GM12878 (cell line): ENCODE results near the gene AMBRA1. TPM values are rescaled to one million over a fixed set of nuclear protein-coding genes. Genes with fewer than 3 reads are reported as not detected.

Source experiments
- ATAC-seq: fragments of 200-7000 bp; cut with Tn5 transposase; 3 replicates; pipeline ENCODE4 v1.9.1; 2020; ENCODE audit warnings: mild to moderate bottlenecking, moderate library complexity
- BruUV-seq: library from RNA; stranded (reverse); fragments of 400-500 nt; replicated peaks from 2 replicates; lab custom pipeline; 2021; lab: Mats Ljungman, UMichigan
- CTCF ChIA-PET: fragments of 300-600 bp; sonication (Branson Sonifier 250); formaldehyde crosslinking; extraction: SDS; loops from one replicate; lab custom pipeline; 2021; ENCODE audit warnings: inconsistent platforms; lab: Yijun Ruan, JAX
- POLR2A ChIA-PET: fragments of 350-600 bp; formaldehyde crosslinking; extraction: SDS; loops from one replicate; lab custom pipeline; 2021; ENCODE audit warnings: inconsistent platforms; lab: Charles Lee
- RAD21 ChIA-PET: fragments of 300-600 bp; sonication (Branson Sonifier 250); formaldehyde crosslinking; loops from one replicate; lab custom pipeline; 2023; ENCODE audit warnings: antibody characterized with exemption; ENCODE audit not compliant: unreplicated experiment; lab: Charles Lee
- SMC1A ChIA-PET: fragments of 300-600 bp; sonication (Branson Sonifier 250); formaldehyde crosslinking; loops from one replicate; lab custom pipeline; 2023; ENCODE audit not compliant: unreplicated experiment, uncharacterized antibody; lab: Charles Lee
- DNase-seq: peaks from one replicate; pipeline ENCODE4 v3.0.0-alpha.2; 2011; ENCODE audit warnings: low read depth, low spot score
- FAIRE-seq: peaks from 3 replicates; lab custom pipeline; 2011; peaks lifted over from hg19 to GRCh38; lab: Jason Lieb, UNC
- H2AFZ ChIP-seq: 2 replicates; pipeline ENCODE4 v1.6.0; 2011; ENCODE audit warnings: low read depth, low read length, control low read depth; ENCODE audit not compliant: control insufficient read depth
- H3K27ac ChIP-seq: 2 replicates; pipeline ENCODE4 v1.5.1; 2011; ENCODE audit warnings: control low read depth; ENCODE audit not compliant: control insufficient read depth, insufficient read depth
- H3K27me3 ChIP-seq, 2 experiments: replicated peaks in 1 of 2; 2 replicates each; pipeline versions ENCODE4 v1.6.0 to v1.6.1; 2011; ENCODE audit warnings: low read length in 1 of 2; ENCODE audit not compliant: control insufficient read depth in 2 of 2, insufficient read depth in 2 of 2
- H3K36me3 ChIP-seq, 2 experiments: 2 replicates each; pipeline ENCODE4 v1.5.1; 2011; ENCODE audit warnings: low read length in 1 of 2; ENCODE audit not compliant: control insufficient read depth in 2 of 2, insufficient read depth in 2 of 2
- H3K4me1 ChIP-seq: 2 replicates; pipeline ENCODE4 v1.6.1; 2011; ENCODE audit warnings: mild to moderate bottlenecking, low read length, moderate library complexity, mixed read lengths; ENCODE audit not compliant: control insufficient read depth, insufficient read depth
- H3K4me2 ChIP-seq: 2 replicates; pipeline ENCODE4 v1.6.0; 2011; ENCODE audit warnings: control low read depth; ENCODE audit not compliant: control insufficient read depth, insufficient read depth
- H3K4me3 ChIP-seq: fragments of 200-600 bp; sonication (generic); 2 replicates; pipeline ENCODE4 v1.5.1; 2016
- H3K79me2 ChIP-seq: 2 replicates; pipeline ENCODE4 v1.6.0; 2011; ENCODE audit warnings: low read length; ENCODE audit not compliant: control insufficient read depth, insufficient read depth
- H3K9ac ChIP-seq: 2 replicates; pipeline ENCODE4 v1.8.0; 2011; ENCODE audit warnings: low read length, control low read depth, mixed read lengths; ENCODE audit not compliant: control insufficient read depth, insufficient read depth
- H3K9me3 ChIP-seq: replicated peaks from 3 replicates; pipeline ENCODE4 v1.5.1; 2011; ENCODE audit warnings: mild to moderate bottlenecking, low read length; ENCODE audit not compliant: control insufficient read depth, insufficient read depth
- H4K20me1 ChIP-seq: 2 replicates; pipeline ENCODE4 v1.6.0; 2011; ENCODE audit not compliant: control insufficient read depth, insufficient read depth
- BCL3 ChIP-seq: IDR thresholded peaks from 2 replicates; pipeline ENCODE4 v1.6.1; 2011; ENCODE audit warnings: borderline replicate concordance, low read depth, mild to moderate bottlenecking, moderate library complexity, low read length; ENCODE audit not compliant: insufficient read depth, poor library complexity, severe bottlenecking
- KDM1A ChIP-seq: fragments of 200-600 bp; sonication (generic); IDR thresholded peaks from 2 replicates; pipeline ENCODE4 v1.6.1; 2016; ENCODE audit warnings: borderline replicate concordance
- MEF2A ChIP-seq: IDR thresholded peaks from 2 replicates; pipeline ENCODE4 v1.6.1; 2011; ENCODE audit warnings: low read depth, mild to moderate bottlenecking, low read length, moderate library complexity; ENCODE audit not compliant: insufficient read depth
- MYC ChIP-seq: IDR thresholded peaks from 2 replicates; pipeline ENCODE4 v1.6.1; 2011; ENCODE audit warnings: mild to moderate bottlenecking, low read length, moderate library complexity, inconsistent platforms; ENCODE audit not compliant: insufficient read depth, insufficient replicate concordance, insufficient read length, severe bottlenecking
- RCOR1 ChIP-seq: conservative IDR thresholded peaks from 2 replicates; pipeline ENCODE4 v1.6.1; 2012; ENCODE audit warnings: low read depth, low read length, improper control_type of control experiment
- SREBF1 ChIP-seq: IDR thresholded peaks from 2 replicates; pipeline ENCODE4 v1.6.1; 2012; ENCODE audit warnings: mild to moderate bottlenecking, low read length
- WRNIP1 ChIP-seq: IDR thresholded peaks from 2 replicates; pipeline ENCODE4 v1.6.1; 2011; ENCODE audit warnings: low read depth, low read length, improper control_type of control experiment, borderline replicate concordance
- WGBS: methylation state at CpG from one replicate; pipeline ENCODE4 v1.1.6; 2016; ENCODE audit warnings: low lambda C conversion rate; ENCODE audit not compliant: insufficient replicate concordance, insufficient coverage; ENCODE audit errors: missing lambda C conversion rate; 5-methylcytosine and 5-hydroxymethylcytosine counted together
- in situ Hi-C: fragments of 300-500 bp; cut with MboI; formaldehyde crosslinking; loops from 9 replicates; pipeline ENCODE4 v1.14.3; 2018; ENCODE audit warnings: mixed read lengths
- intact Hi-C: fragments of 100-400 bp; cut with micrococcal nuclease; formaldehyde crosslinking; loops from one replicate; pipeline ENCODE4 v1.14.2; 2022; ENCODE audit not compliant: unreplicated experiment
- polyA plus RNA-seq, 11 experiments: library from polyadenylated mRNA; depleted of rRNA in 4 of 11; unstranded in 6 of 11; stranded (reverse) in 5 of 11; fragments of >200 nt; fragmentation: Nextera tagmentation in 4 of 11; fragmentation: Illumina TruSeq in 1 of 11; extraction: Ambion mirVana in 4 of 11; extraction: Trizol in 1 of 11; gene quantifications; 1 replicate in 1 of 11; 2 replicates in 10 of 11; pipeline versions ENCODE4 v1.2.1 to v1.2.3, GENCODE V29; 2011 to 2016; ENCODE audit warnings: inconsistent platforms in 2 of 11, missing spikeins in 2 of 11, low read depth in 1 of 11
- total RNA-seq, 4 experiments: library from RNA; depleted of rRNA in 3 of 4; stranded (reverse); fragments of >200 nt in 3 of 4; fragmentation: Illumina TruSeq in 1 of 4; extraction: Trizol in 1 of 4; gene quantifications; 2 replicates each; pipeline versions ENCODE4 v1.2.1 to v1.2.3, GENCODE V29; 2013 to 2021
- TF ChIP-seq, protein P1 (sequence below): IDR thresholded peaks from 2 replicates; pipeline ENCODE4 v1.6.1; 2012; ENCODE audit warnings: improper control_type of control experiment, low read depth, low read length; ENCODE audit not compliant: insufficient replicate concordance

AMBRA1 gene
- total and polyA plus RNA-seq, 10 of the 15 experiments (the other 5 are each of a cell fraction or from before 2014, with no cell fraction given): 0.57 to 34.3 (median 13.7) TPM

GRCh38 chr11:46404476-46405017 lies 189.3 kb downstream of the AMBRA1 start (continued):
- TF ChIP-seq, protein P1, sequence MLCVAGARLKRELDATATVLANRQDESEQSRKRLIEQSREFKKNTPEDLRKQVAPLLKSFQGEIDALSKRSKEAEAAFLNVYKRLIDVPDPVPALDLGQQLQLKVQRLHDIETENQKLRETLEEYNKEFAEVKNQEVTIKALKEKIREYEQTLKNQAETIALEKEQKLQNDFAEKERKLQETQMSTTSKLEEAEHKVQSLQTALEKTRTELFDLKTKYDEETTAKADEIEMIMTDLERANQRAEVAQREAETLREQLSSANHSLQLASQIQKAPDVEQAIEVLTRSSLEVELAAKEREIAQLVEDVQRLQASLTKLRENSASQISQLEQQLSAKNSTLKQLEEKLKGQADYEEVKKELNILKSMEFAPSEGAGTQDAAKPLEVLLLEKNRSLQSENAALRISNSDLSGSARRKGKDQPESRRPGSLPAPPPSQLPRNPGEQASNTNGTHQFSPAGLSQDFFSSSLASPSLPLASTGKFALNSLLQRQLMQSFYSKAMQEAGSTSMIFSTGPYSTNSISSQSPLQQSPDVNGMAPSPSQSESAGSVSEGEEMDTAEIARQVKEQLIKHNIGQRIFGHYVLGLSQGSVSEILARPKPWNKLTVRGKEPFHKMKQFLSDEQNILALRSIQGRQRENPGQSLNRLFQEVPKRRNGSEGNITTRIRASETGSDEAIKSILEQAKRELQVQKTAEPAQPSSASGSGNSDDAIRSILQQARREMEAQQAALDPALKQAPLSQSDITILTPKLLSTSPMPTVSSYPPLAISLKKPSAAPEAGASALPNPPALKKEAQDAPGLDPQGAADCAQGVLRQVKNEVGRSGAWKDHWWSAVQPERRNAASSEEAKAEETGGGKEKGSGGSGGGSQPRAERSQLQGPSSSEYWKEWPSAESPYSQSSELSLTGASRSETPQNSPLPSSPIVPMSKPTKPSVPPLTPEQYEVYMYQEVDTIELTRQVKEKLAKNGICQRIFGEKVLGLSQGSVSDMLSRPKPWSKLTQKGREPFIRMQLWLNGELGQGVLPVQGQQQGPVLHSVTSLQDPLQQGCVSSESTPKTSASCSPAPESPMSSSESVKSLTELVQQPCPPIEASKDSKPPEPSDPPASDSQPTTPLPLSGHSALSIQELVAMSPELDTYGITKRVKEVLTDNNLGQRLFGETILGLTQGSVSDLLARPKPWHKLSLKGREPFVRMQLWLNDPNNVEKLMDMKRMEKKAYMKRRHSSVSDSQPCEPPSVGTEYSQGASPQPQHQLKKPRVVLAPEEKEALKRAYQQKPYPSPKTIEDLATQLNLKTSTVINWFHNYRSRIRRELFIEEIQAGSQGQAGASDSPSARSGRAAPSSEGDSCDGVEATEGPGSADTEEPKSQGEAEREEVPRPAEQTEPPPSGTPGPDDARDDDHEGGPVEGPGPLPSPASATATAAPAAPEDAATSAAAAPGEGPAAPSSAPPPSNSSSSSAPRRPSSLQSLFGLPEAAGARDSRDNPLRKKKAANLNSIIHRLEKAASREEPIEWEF: no peak
- no peak for TF ChIP-seq KDM1A
- TF ChIP-seq RCOR1: no peak

GRCh38 chr11:46402957-46403902 lies 190.6 kb downstream of the AMBRA1 start:
- Histone ChIP-seq H3K9ac (no peak overlapping the region), H3K27me3 (no peaks in the 10 kb centered on the region), H2AFZ (no peak overlapping the region), H3K4me3 (no peak overlapping the region), H3K4me2 (no peak overlapping the region), H3K36me3 (peaks cover 7 to 18% of the 10 kb centered on the region in 2 experiments; a peak in 3 of 4 replicates), H3K4me1 (no peaks in the 10 kb centered on the region), H3K9me3 (no peaks in the 10 kb centered on the region), H3K79me2 (no peaks in the 10 kb centered on the region), H3K27ac (no peak overlapping the region), H4K20me1 (no peaks in the 10 kb centered on the region; the same call in 1 of the 2 replicates)
- BruUV-seq: no TSS peak
- WGBS: 98% methylated on average over 6 of the region's 6 CpGs
- FAIRE-seq (no peak), ATAC-seq (no peak), DNase-seq (no peak)
- intact Hi-C loops (no loop called here), in situ Hi-C loops (no loop called here)
- ChIA-PET RAD21 (interaction anchor here (1.4 kb wide), 1 partner anchor 87 kb away, joined by 3 read pairs; no protein-coding TSS in a partner anchor), SMC1A (interaction anchor here (1.1 kb wide), 2 partner anchors 73 to 129 kb away, joined by 3 read pairs; no protein-coding TSS in a partner anchor), POLR2A (no interaction called here), CTCF (interaction anchor here (0.6 to 2.4 kb wide), 2 partner anchors 14 to 135 kb away, joined by 4 to 13 read pairs; no protein-coding TSS in a partner anchor)
- TF ChIP-seq BCL3: no peak
- no peak for TF ChIP-seq SREBF1
- TF ChIP-seq MEF2A: no peak
- TF ChIP-seq WRNIP1: no peak
- TF ChIP-seq MYC: no peak
